Measurements from ENCODE around the gene PRKAR2A.

The PRKAR2A gene

DNA sequence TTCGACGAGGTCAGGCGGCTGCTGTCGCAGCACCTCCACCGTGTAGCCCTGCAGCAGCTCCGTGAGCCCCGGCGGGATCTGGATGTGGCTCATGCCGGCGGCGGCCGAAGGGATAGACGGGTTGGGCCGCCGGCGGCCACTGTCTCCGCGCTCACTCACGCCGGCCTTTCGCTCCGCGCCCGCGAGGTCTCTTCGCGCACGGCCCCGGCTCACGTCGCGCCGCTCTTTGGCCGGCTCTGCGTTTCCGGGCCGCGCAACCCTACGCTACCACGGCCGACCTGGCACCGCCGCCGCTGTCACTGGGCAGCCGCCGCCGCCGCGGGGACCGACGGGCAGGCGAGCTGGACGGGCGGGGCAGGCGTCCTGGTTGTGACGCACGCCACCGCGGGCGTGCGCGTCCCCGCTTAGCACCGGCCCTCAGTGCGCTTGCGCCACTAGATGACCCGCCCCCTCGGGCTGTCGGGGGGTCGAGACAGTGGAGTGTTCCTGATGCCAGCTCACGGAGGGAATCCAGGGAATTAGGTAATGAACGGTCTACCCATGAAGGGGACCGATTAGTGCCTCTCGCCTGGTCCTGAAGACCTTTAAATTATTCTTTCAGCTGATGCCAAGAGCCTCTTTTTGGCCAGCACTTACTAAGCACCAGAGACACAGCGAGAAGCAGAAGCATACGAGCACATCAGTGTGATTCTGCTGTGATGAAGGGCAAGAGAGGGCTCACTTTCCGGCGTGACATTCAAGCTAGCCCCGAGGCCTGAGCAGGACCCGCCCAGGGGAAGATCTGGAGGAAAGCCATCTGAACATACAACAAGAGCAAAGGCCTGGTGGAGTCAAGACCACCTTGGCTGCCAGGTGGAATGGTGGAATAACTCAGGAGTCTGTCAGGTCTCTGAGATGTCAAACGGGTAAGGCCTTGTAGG is at the start of gene PRKAR2A:
PRKAR2A (minus strand) TSS at position 371 of the 920 bp plus-strand sequence; CDS start at position 93, 278 bp downstream.
- DNase-seq (ENCODE audit: low read depth) = peak; percentile 76

DNA sequence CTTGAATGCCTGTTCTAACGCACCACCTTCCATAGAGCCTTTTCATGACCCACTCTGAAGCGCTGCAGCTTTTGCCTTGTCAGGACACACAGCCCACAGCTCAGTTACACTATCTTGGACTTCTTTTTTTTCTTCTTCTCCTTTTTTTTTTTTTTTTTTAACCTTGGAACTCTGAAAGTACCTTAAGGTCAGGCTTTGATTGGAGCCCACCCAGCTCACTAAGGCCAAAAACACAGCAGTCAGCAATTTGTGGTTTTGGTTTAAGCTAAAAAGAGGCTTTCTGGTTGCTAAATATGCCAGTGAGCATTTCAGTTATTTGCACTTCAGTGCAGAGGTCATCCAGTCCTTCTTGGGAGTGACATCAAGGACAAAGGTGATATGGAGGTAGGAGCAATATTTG is 49.3 kb upstream of the PRKAR2A start:
- DNase-seq (ENCODE audit: low read depth) = no peak

DNA sequence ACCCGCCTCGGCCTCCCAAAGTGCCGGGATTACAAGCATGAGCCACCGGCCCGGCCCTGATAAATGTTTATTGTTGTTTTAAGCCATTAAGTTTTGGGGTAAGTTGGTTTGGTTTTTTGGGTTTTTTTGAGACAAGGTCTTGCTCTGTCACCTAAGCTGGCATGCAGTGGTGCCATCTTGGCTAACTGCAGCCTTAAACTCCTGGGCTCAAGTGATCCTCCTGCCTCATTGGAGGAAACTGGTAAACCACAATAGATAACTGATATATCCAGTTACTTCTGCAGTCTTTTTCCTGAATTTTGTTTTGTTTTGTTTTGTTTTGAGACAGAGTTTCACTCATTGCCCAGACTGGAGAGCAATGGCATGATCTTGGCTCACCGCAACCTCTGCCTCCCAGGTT is 46.8 kb upstream of the PRKAR2A start:
- no peak for DNase-seq (ENCODE audit: low read depth)

DNA sequence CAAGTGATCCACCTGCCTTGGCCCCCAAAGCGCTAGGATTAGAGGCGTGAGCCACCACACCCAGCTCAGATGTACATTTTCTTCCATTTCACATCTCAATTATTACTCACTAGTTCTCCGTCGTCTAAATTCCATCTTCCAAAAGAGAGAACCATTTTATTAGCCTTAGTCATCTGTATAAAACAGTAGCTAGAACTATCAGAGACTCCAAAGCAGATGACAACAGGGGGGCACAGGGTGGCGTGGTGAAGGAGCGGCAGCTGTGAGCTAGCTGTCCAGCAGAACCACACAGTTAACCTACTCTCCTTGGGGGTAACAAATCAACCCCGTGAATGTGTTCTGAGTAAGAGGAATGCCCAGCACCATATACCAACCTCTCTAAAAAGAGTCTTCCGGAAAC is 43.9 kb upstream of the PRKAR2A start:
- DNase-seq (ENCODE audit: low read depth) = no peak

DNA sequence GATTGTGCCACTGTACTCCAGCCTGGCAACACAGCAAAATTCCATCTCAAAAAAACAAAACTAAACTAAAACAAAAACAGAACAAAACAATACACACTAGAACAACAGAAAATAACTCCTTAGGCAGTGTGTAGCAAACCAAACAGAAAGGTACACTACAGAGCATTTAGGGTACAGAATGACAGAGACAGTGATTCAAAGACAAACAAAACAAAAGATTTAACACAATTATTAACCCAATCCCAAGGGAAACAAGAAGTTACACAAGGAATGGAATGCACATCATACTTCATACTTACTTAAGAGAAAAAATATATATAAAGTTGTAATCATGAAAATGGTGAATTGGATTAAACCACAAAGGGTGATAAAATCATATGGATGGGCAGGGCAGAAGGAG is 38.1 kb upstream of the PRKAR2A start:
- DNase-seq (ENCODE audit: low read depth) = no peak

DNA sequence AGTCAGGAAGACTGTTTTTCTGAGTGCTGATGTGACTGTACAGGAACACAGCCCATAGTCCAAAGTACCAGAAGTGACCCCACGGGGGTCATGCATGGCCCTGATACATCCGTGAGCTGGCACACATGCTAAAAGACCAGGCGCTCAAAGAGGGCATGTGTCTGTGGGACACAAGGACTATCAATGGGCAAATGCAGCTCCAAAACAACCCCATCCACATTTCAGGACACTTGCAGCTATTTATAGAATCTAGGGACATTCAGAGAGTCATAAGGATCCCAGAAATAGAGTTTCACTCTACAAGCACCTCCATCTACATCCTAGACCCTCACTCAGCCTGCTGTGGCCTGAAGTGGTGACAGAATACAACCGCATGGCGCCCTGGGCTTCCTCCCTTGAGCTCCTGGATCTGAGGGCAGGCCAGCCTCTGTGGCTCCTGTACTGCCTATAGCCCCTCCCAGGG is 34.0 kb upstream of the PRKAR2A start:
- DNase-seq (ENCODE audit: low read depth) = no peak

DNA sequence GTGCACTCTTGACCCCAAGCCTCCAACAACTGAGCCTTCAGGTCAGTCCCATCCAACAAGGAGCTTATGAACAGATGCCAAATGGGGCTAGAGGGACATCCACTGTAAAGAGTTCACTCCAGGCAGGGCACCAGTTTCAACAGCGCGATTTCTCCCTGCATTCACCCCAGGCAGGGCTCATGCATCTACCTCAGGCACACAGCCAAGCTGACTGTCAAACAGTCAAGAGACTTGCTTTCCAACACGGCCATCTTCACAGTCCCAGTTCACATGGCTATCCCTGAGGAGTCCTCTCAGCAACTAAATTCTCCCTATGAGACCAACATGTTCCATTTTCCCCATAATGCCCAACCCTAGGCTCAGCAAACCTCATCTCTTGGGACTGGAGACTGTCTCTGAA is 33.3 kb upstream of the PRKAR2A start:
- no peak for DNase-seq (ENCODE audit: low read depth)

DNA sequence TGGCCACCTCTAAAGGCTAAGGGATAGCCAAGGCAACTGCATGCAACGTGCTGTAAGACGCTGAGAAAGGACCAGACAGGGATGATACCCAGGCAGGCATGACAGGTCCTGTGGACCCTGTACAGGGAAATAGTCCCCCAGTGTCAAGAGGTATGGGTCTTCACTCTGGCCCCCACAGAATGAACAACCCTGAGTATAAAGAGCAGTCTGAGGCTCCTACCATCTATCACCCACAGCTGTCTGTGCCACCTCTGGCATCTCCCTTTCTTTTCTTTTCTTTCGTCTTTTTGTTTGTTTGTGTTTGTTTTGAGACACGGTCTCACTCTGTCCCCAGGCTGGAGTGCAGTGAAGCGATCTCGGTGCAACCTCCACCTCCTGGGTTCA is 32.3 kb upstream of the PRKAR2A start:
- DNase-seq (ENCODE audit: low read depth) = no peak

DNA sequence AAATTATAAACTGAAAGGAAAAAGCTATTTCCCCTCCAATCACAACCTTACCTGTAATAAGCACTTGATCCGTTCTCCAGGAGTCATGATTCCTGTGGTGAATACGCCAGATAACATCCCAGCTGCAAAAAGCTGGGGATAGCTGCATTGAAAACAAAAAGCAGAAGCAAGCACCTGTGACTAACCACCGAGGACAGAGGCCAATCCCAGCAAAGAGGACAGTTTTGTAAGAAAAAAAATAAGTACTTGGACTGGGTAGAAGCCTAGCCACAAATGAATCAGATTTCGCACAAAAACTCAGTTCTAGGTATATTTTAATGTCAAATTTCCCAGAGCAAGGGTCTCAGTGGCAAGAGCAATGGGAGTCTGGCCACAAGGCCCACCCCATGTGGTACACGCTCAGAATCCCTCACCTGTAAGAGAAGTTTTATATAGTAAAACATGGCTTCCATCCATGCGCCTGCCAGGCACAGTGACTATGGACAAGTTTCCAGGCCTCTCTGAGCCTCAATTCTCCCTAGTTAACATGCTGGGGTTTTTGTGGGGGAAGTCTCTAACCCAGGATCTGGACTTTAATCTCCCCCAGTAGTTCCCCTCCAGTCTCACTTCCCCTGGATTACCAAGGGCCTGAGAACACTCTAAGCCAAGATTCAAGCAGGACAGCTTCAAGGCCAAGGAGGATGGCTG is 31.8 kb upstream of the PRKAR2A start:
- no peak for DNase-seq (ENCODE audit: low read depth)

DNA sequence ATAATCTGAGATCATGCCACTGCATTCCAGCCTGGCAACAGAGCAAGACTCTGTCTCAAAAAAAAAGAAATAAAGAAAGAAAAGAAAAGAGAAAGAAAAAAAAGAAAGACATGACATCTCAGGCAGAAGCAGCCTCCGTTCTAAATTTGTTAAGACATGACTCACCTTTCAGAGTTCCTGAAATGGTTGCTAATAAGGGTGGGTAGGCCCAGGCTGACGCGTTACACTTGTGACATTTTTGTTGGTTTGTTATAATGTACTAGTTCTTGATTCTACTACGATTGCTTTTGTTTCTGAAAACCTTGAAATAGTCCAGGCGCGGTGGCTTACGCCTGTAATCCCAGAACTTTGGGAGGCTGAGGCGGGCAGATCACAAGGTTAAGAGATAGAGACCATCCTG is 30.0 kb upstream of the PRKAR2A start:
- no peak for DNase-seq (ENCODE audit: low read depth)

DNA sequence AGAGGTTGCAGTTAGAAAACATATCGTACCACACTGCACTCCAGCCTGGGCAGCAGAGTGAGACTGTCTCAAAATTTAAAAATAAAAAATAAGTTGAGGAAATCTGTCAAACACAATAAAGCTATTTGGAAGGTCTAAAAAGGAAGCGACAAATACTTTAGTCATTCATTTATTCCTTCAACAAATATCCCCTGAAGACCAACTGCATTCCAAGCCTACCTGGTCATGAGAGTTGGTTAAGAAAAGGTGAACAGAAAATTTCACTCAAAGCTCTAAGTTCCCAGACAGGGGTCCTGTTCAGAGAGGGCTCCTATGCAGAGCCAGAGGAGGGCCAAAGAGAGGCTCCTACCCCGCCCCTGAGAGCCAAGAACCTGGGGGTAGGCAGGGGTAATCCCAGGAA is 15.4 kb upstream of the PRKAR2A start:
- no peak for DNase-seq (ENCODE audit: low read depth)

DNA sequence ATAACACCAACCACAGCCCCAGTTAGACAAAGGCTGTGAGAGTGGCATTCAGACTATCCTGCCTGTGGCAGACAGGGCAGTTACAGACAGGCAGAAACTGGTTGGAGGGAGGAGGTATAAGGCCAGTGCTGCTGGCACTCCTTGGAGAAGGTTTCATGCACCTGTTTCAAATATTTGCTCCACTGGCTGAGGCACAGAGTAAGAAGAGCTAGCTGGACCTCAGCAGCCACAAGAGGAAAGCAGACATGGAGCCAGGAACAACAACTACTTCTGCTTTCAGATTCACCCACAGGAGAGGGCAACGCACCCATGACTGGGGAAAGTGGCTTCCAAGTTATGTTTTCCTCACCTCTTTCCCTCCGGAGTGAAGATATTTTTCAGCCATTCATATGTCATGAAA is 11.5 kb upstream of the PRKAR2A start:
- DNase-seq (ENCODE audit: low read depth) = no peak

DNA sequence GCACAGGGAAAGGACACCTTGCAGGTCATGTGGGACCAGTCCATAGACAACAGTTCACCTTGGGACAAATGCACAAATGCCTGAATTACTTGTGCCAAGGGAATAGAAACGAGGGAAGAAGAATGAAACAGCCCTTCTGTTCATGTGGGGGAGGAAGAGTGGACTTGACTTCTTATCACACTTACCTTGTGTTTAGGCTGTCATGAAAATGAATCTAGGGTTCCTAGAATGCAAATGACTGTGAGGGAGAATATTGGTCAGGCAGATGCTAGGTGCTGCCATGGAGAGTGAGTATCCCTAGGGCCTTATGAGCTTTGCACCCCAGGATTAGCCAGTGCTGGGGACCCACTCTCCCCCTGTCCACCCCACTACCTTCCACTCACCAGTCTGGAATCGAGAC is 11.0 kb upstream of the PRKAR2A start:
- DNase-seq (ENCODE audit: low read depth) = no peak

DNA sequence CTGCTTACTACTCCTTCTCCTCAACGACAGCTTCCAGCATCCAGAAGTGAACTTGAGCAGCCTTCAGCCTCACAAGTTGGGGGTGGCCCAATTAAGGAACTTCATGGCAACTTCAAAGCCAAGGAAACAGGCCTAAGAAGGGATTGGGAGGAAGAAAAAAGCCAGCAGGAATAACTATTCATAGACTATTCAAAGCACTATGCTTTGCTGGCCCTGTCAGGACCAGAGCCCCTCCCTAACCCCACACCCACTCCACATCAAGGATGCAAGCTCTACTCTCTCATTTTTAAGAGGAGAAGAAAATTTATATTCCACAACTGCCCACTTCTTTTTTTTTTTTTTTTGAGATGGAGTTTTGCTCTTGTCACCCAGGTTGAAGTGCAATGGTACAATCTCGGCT is 10.0 kb upstream of the PRKAR2A start:
- DNase-seq (ENCODE audit: low read depth) = no peak

DNA sequence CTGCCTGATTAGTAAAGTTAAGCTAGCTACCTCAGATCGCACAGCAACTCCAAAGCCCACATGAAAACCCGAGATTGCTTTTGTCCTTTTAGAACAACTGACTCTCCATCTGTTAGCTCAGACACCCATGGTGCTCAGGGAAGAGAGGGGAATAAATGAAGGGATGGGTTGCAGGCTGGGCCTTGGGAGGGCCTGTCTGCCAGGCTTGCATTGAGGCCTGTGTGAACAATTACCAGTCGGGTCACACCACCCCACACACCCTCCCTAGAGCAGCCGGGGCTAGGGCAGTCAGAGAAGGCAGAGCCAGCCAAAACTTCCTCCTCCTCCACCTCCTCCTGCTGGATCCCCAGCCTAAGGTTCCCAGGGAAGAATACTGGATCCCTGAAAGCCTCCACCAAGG is 8.8 kb upstream of the PRKAR2A start:
- DNase-seq (ENCODE audit: low read depth) = no peak

DNA sequence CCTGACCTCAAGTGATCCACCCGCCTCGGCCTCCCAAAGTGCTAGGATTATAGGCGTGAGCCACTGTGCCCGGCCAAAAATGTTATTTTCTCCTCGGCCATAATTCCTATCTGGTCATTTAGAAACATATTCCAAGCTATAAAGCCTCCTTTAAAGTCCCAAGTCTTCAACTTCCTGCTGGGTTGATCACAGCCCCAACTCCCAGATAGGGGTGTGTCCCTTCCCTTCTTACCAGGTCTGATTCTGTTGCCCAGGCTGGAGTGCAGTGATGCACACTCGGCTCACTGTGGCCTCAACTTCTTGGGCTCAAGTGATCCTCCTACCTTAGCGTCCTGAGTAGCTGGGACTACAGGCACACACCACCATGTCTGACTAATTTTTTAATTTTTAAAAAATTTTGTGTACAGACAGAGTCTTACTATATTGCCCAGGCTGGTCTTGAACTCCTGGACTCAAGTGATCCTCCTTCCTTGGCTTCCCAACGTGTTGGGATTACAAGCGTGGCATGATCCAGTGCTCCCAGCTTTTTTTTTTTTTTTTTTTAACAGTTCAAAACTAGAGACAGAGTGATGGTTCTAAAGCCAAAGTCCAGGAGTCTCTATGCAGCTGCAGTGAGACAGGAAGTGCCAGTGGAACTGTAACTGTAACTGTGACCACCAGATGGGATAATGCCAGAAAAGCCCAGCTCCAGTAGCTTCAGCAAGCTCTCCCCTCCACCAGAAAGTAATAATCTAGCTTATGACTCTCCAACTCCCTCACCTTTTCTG is 8.2 kb upstream of the PRKAR2A start:
- no peak for DNase-seq (ENCODE audit: low read depth)

DNA sequence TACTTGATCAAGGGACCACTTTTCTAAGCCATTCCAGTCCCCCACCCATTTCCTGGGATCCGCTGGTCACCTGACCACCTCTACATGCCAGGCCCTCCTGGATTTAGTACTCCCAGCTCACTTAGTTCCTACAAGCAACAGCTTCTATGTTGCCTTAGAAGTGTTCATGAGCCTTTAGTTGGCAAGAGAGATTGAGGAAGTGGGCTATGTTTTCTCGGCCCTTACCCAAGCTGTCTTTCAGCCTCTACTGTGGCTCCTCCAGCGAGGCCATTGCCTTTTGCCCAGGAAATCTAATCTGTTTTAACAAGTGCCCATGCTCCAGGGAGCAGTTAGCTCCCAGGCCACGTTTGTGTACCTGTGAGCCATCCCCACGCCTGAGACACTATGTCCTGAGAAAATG is 4.5 kb upstream of the PRKAR2A start:
- no peak for DNase-seq (ENCODE audit: low read depth)

DNA sequence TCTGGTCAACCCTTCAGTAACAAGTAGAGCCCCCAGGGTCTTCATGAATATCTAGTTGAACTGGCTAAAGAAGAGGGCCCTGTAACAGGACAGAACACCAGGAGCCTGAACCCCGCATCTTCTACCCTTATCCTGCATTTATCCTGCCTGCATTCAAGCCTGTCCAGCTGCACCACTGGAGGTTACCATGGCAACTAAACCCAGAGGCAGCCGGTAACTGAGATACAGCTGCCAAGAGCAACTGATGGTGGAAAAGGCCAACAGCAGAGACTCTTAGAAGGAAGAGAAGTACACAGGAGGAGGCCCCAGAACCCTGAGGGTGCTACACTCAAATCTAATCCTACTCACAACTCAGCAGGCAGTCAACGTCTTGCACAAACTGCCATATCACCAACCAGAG is 3.7 kb upstream of the PRKAR2A start:
- no peak for DNase-seq (ENCODE audit: low read depth)

DNA sequence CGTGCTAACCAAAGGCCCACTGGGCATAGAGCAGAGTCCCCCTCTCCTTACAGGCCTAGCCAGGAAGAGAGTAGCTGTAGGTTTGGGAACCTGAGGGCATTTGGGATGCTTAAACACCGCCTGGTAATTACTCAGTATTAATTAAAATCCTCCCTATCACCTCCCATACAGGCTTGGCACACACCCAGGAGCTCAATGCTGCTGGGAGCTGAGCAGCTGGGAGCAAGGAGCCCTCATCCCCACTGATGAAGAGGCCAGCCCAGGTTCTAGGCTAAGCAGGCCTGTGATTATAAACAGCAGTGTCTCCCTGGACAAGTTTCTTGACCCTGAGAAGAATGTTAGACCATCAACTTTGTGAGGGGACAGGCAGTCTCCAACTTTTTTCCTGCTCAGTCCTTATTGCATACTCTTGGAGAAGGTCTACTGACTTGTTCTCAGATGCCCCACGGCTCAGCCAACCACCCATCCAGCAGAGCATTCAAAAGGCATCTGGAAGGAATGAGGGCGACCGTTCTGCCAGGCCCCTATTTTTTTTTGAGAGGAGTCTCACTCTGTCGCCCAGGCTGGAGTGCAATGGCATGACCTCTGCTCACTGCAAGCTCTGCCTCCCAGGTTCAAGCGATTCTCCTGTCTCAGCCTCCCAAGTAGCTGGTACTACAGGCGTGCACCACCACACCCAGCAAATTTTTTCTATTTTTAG is 1.3 kb upstream of the PRKAR2A start:
- DNase-seq (ENCODE audit: low read depth) = no peak

DNA sequence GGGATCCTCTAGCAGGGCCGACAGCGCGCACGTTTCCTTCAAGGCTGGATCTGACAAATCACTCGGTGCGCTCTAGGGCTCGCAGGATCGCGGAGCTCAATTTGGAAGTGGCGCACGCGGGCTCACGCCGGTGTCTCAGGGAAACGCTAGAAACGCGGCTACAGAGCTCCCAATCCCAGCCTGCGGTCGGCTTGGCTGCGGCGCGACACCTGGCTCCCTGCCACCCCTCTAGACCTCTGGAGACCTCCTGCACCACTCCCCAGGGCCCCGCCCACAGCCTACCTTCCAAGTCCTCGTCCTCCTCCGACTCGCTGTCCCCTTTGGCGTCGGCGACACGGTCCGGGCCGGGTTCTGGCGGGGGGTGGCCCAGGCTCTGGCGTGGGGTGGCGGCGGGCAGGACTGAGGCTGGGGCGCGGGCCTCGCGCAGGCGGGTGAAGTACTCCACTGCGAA is 596 bp downstream of the PRKAR2A start:
- DNase-seq (ENCODE audit: low read depth) = peak; percentile 20

DNA sequence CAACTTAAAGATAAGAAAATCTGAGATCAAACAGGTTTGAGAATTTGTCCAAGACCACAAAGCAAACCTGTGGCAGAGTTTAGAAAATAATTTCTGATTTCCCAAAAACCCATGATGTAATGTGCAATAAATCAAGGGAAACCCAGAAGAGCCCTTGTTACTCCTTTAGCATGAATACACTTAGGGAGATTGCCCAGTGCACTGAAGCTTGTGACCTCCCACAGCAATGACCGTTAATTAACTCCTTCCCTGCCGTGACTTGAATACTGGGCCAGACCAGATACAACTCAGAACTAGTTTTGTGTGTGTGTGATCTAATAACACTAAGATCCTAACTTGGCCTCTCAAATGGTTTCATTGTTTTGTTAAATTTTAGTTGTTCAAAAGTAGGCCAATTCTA is 2.5 kb downstream of the PRKAR2A start:
- no peak for DNase-seq (ENCODE audit: low read depth)

DNA sequence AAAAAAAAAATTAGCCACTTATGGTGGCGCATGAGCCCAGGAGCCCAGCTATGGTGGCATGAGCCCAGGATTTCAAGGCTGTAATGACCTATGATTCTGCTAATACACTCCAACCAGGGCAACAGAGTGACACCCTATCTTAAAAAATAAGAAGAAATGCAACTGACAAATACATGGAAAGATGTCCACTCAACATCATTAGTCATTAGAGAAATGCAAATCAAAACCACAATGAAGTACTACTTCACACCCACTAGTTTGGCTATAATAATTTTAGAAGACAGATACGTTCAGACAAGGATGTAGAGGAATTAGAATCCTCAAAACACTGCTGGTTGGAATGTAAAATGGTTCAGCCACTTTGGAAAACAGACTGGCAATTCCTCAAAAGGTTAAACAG is 10.5 kb downstream of the PRKAR2A start:
- DNase-seq (ENCODE audit: low read depth) = no peak
